Stimulated activated CD4-positive, alpha-beta T cell treated with anti-CD3 and anti-CD28 coated beads, TNF-alpha, amount 100 ng/mL, for 48 hours (primary cell): Measurements from ENCODE around the gene MTURN.

Experiments used
- DNase-seq, 3 donors: peaks; one replicate each; pipeline ENCODE4 v3.0.0-alpha.2; 2020; ENCODE audit warnings: low read depth in 3 of 3

The MTURN gene

GRCh38 chr7:30162133-30162532 is 27.3 kb downstream of the MTURN start:
- no peak for DNase-seq

- DNase-seq: no peak
Measured at GRCh38 chr7:30162622-30163124, 27.9 kb downstream of the MTURN start.

GRCh38 chr7:30163231-30163894 is 28.6 kb downstream of the MTURN start:
- DNase-seq: no peak

GRCh38 chr7:30164567-30164966 is 29.8 kb downstream of the MTURN start:
- DNase-seq: no peak

- no peak for DNase-seq
Measured at GRCh38 chr7:30165590-30165989, 30.8 kb downstream of the MTURN start.

GRCh38 chr7:30166155-30166840 is 31.5 kb downstream of the MTURN start:
- no peak for DNase-seq

- DNase-seq: no peak
Measured at GRCh38 chr7:30166841-30167235, 32.1 kb downstream of the MTURN start.

GRCh38 chr7:30167901-30168300 is 33.1 kb downstream of the MTURN start:
- no peak for DNase-seq

- no peak for DNase-seq
Measured at GRCh38 chr7:30168835-30169573, 34.2 kb downstream of the MTURN start.

- no peak for DNase-seq
Measured at GRCh38 chr7:30169579-30169978, 34.8 kb downstream of the MTURN start.

GRCh38 chr7:30170476-30171205 is 35.9 kb downstream of the MTURN start:
- DNase-seq: no peak

- DNase-seq: no peak
Measured at GRCh38 chr7:30171766-30172447, 37.1 kb downstream of the MTURN start.

- DNase-seq: no peak
Measured at GRCh38 chr7:30172451-30172850, 37.7 kb downstream of the MTURN start.

GRCh38 chr7:30173058-30173897 is 38.5 kb downstream of the MTURN start:
- no peak for DNase-seq

- DNase-seq: no peak
Measured at GRCh38 chr7:30175180-30175579, 40.4 kb downstream of the MTURN start.

GRCh38 chr7:30175636-30176147 is 40.9 kb downstream of the MTURN start:
- no peak for DNase-seq

- DNase-seq: no peak
Measured at GRCh38 chr7:30176463-30177109, 41.8 kb downstream of the MTURN start.

GRCh38 chr7:30177186-30177585 is 42.4 kb downstream of the MTURN start:
- DNase-seq: no peak

- DNase-seq: no peak
Measured at GRCh38 chr7:30177965-30178364, 43.2 kb downstream of the MTURN start.
